Trophoblast cell (in vitro differentiated cells and primary cell): Measurements from ENCODE around the gene KRT86.
"Not testable (repeated sequence)": the region's sequence is repeated elsewhere in the genome, so short reads cannot be mapped to it uniquely, and the experiment has no call there.

Experiments used
- DNase-seq, 2 donors: peaks; one replicate each; pipeline ENCODE4 v3.0.0-alpha.2; 2016
- H2AFZ ChIP-seq: 2 replicates; pipeline ENCODE4 v1.6.1; 2013; ENCODE audit warnings: low read length, moderate library complexity, mild to moderate bottlenecking; ENCODE audit not compliant: insufficient read depth, poor library complexity
- H2AK5ac ChIP-seq: 2 replicates; pipeline ENCODE4 v1.6.1; 2013; ENCODE audit warnings: mild to moderate bottlenecking, low read length
- H2BK120ac ChIP-seq: 2 replicates; pipeline ENCODE4 v1.6.1; 2013; ENCODE audit warnings: low read length, mild to moderate bottlenecking, moderate library complexity; ENCODE audit not compliant: insufficient read depth, poor library complexity
- H2BK12ac ChIP-seq: 2 replicates; pipeline ENCODE4 v1.6.1; 2013; ENCODE audit warnings: mild to moderate bottlenecking, low read length, moderate library complexity
- H2BK5ac ChIP-seq: 2 replicates; pipeline ENCODE4 v1.6.1; 2013; ENCODE audit warnings: low read length, low read depth, moderate library complexity, mild to moderate bottlenecking; ENCODE audit not compliant: poor library complexity
- H3K14ac ChIP-seq: 2 replicates; pipeline ENCODE4 v1.6.1; 2013; ENCODE audit warnings: mild to moderate bottlenecking, low read length
- H3K18ac ChIP-seq: 2 replicates; pipeline ENCODE4 v1.6.1; 2013; ENCODE audit warnings: mild to moderate bottlenecking, low read length
- H3K23ac ChIP-seq: 2 replicates; pipeline ENCODE4 v1.6.1; 2013; ENCODE audit warnings: low read length
- H3K27ac ChIP-seq: 2 replicates; pipeline ENCODE4 v1.5.1; 2013; ENCODE audit warnings: low read depth, mild to moderate bottlenecking, inconsistent platforms, low read length, moderate library complexity
- H3K27me3 ChIP-seq: 2 replicates; pipeline ENCODE4 v1.6.1; 2013; ENCODE audit warnings: inconsistent platforms, mild to moderate bottlenecking, low read length, moderate library complexity; ENCODE audit not compliant: insufficient read depth
- H3K36me3 ChIP-seq, 2 experiments: 1 replicate in 1 of 2; 2 replicates in 1 of 2; pipeline ENCODE4 v1.6.1; 2013; ENCODE audit warnings: low read length in 2 of 2, mild to moderate bottlenecking in 2 of 2, moderate library complexity in 1 of 2; ENCODE audit not compliant: insufficient read depth in 2 of 2, control insufficient read depth in 1 of 2
- H3K4ac ChIP-seq: 2 replicates; pipeline ENCODE4 v1.6.1; 2013; ENCODE audit warnings: low read depth, mild to moderate bottlenecking, low read length, moderate library complexity
- H3K4me1 ChIP-seq, 2 experiments: 1 replicate in 1 of 2; 2 replicates in 1 of 2; pipeline ENCODE4 v1.6.1; 2013; ENCODE audit warnings: low read length in 2 of 2, mild to moderate bottlenecking in 2 of 2, moderate library complexity in 1 of 2; ENCODE audit not compliant: insufficient read depth in 2 of 2, control insufficient read depth in 1 of 2
- H3K4me2 ChIP-seq: 2 replicates; pipeline ENCODE4 v1.6.1; 2013; ENCODE audit warnings: inconsistent platforms, mild to moderate bottlenecking, low read length, moderate library complexity
- H3K4me3 ChIP-seq: 2 replicates; pipeline ENCODE4 v1.5.1; 2013; ENCODE audit warnings: mild to moderate bottlenecking, low read depth, low read length, inconsistent platforms
- H3K79me1 ChIP-seq: one replicate; pipeline ENCODE4 v1.6.1; 2013; ENCODE audit warnings: low read length
- H3K79me2 ChIP-seq: 2 replicates; pipeline ENCODE4 v1.6.1; 2013; ENCODE audit warnings: low read length, mild to moderate bottlenecking; ENCODE audit not compliant: control insufficient read depth, insufficient read depth, poor library complexity
- H3K9ac ChIP-seq: 2 replicates; pipeline ENCODE4 v1.6.1; 2013; ENCODE audit warnings: mild to moderate bottlenecking, low read length
- H3K9me3 ChIP-seq: 2 replicates; pipeline ENCODE4 v1.6.1; 2013; ENCODE audit warnings: low read depth, mild to moderate bottlenecking, control low read depth, inconsistent platforms, low read length; ENCODE audit not compliant: insufficient read depth
- H4K12ac ChIP-seq: 2 replicates; pipeline ENCODE4 v1.6.1; 2013; ENCODE audit warnings: low read depth, mild to moderate bottlenecking, low read length, moderate library complexity
- H4K8ac ChIP-seq: 2 replicates; pipeline ENCODE4 v1.6.1; 2013; ENCODE audit warnings: low read depth, mild to moderate bottlenecking, low read length, moderate library complexity
- H4K91ac ChIP-seq: one replicate; pipeline ENCODE4 v1.6.1; 2013; ENCODE audit warnings: low read depth, mild to moderate bottlenecking, low read length, moderate library complexity
- WGBS: extraction: QIAGEN DNeasy Blood & Tissue Kit; methylation state at CpG from one replicate; pipeline ENCODE4 v1.1.7; 2013; ENCODE audit warnings: missing lambda C conversion rate; ENCODE audit not compliant: insufficient read length, insufficient coverage; ENCODE audit errors: extremely low coverage; 5-methylcytosine and 5-hydroxymethylcytosine counted together

The KRT86 gene

GRCh38 chr12:52255926-52256583 is 18.4 kb upstream of the KRT86 start:
- Histone ChIP-seq H3K27me3 (peaks cover 16% of the 10 kb centered on the region), H3K79me1 (no peaks in the 10 kb centered on the region), H3K4ac (no peak overlapping the region), H4K8ac (no peak overlapping the region), H3K4me2 (no peak overlapping the region), H3K9ac (no peak overlapping the region), H3K14ac (no peak overlapping the region), H2BK12ac (no peak overlapping the region), H4K12ac (no peak overlapping the region), H3K4me1 (no peaks in the 10 kb centered on the region), H4K91ac (no peak overlapping the region), H3K27ac (no peak overlapping the region), H2BK120ac (no peak overlapping the region), H2AFZ (no peak overlapping the region), H3K4me3 (no peak overlapping the region), H3K23ac (no peak overlapping the region), H3K79me2 (no peaks in the 10 kb centered on the region), H3K18ac (no peak overlapping the region), H3K36me3 (no peaks in the 10 kb centered on the region), H2BK5ac (no peak overlapping the region), H2AK5ac (no peak overlapping the region), H3K9me3 (peaks cover 10% of the 10 kb centered on the region)
- peak in 1 of 2 donors; percentile 64 for DNase-seq
- no CpG with 5 or more reads among the region's 9 CpGs for WGBS

- Histone ChIP-seq H3K27me3 (peaks cover 16% of the 10 kb centered on the region), H3K27ac (no peak overlapping the region), H3K4me3 (no peak overlapping the region), H3K36me3 (no peaks in the 10 kb centered on the region), H2AK5ac (no peak overlapping the region), H4K8ac (no peak overlapping the region), H3K4ac (no peak overlapping the region), H3K9me3 (peaks cover 14% of the 10 kb centered on the region), H3K79me1 (no peaks in the 10 kb centered on the region), H2BK12ac (no peak overlapping the region), H2BK5ac (no peak overlapping the region), H4K12ac (no peak overlapping the region), H3K4me1 (no peaks in the 10 kb centered on the region), H3K4me2 (no peak overlapping the region), H3K23ac (no peak overlapping the region), H3K18ac (no peak overlapping the region), H2AFZ (no peak overlapping the region), H3K14ac (no peak overlapping the region), H3K9ac (no peak overlapping the region), H4K91ac (no peak overlapping the region), H2BK120ac (no peak overlapping the region), H3K79me2 (no peaks in the 10 kb centered on the region)
- WGBS, result no CpG with 5 or more reads among the region's 2 CpGs
- no peak for DNase-seq
These were observed 17.9 kb upstream of the KRT86 start for GRCh38 chr12:52256584-52256935.

GRCh38 chr12:52257074-52257551 is 17.3 kb upstream of the KRT86 start:
- H3K18ac ChIP-seq, result no peak overlapping the region
- H4K8ac ChIP-seq, result no peak overlapping the region
- H4K12ac ChIP-seq, result no peak overlapping the region
- no peak overlapping the region for H3K4me2 ChIP-seq
- H2AFZ ChIP-seq, result no peak overlapping the region
- no peaks in the 10 kb centered on the region for H3K4me1 ChIP-seq
- no peak overlapping the region for H2BK5ac ChIP-seq
- no peak overlapping the region for H3K14ac ChIP-seq
- no peak overlapping the region for H2BK12ac ChIP-seq
- H4K91ac ChIP-seq, result no peak overlapping the region
- no peak overlapping the region for H2AK5ac ChIP-seq
- H3K4me3 ChIP-seq, result no peak overlapping the region
- no CpG with 5 or more reads among the region's 4 CpGs for WGBS
- no peaks in the 10 kb centered on the region for H3K79me1 ChIP-seq
- H3K36me3 ChIP-seq, result no peaks in the 10 kb centered on the region
- no peak overlapping the region for H2BK120ac ChIP-seq
- no peak overlapping the region for H3K9ac ChIP-seq
- H3K27me3 ChIP-seq, result peaks cover 16% of the 10 kb centered on the region
- DNase-seq, result peak in 1 of 2 donors; percentile 44
- peaks cover 16% of the 10 kb centered on the region for H3K9me3 ChIP-seq
- H3K23ac ChIP-seq, result no peak overlapping the region
- no peak overlapping the region for H3K27ac ChIP-seq
- no peak overlapping the region for H3K4ac ChIP-seq
- no peaks in the 10 kb centered on the region for H3K79me2 ChIP-seq

- not testable (repeated sequence) for H3K4me2 ChIP-seq, H3K4ac ChIP-seq, H3K79me1 ChIP-seq, H2AFZ ChIP-seq, H3K14ac ChIP-seq, H3K36me3 ChIP-seq, H3K27ac ChIP-seq, H4K8ac ChIP-seq, H3K4me3 ChIP-seq, H3K9ac ChIP-seq, H2BK120ac ChIP-seq, H3K23ac ChIP-seq, H2BK12ac ChIP-seq, H4K12ac ChIP-seq, H2BK5ac ChIP-seq, H3K18ac ChIP-seq, H3K4me1 ChIP-seq, H3K79me2 ChIP-seq, H2AK5ac ChIP-seq, H4K91ac ChIP-seq
- Histone ChIP-seq H3K9me3 (peaks cover 20% of the 10 kb centered on the region), H3K27me3 (peaks cover 16% of the 10 kb centered on the region)
- WGBS, result no CpG with 5 or more reads among the region's 13 CpGs
- peak in 1 of 2 donors; percentile 36 for DNase-seq
These were observed 16.5 kb upstream of the KRT86 start for GRCh38 chr12:52257922-52258321.
